GM12873 (cell line): ENCODE data around the gene USP25.

Experiments used
- CTCF ChIP-seq: IDR thresholded peaks from 2 replicates; pipeline ENCODE4 v1.5.1; 2012; ENCODE audit warnings: low read depth, mild to moderate bottlenecking, moderate library complexity, low read length, control low read depth; ENCODE audit not compliant: insufficient read depth; ENCODE audit errors: missing control alignments

Gene USP25

GRCh38 chr21:15848634-15849560 is 119.1 kb downstream of the USP25 start:
- no peak for TF ChIP-seq CTCF

- TF ChIP-seq CTCF, result no peak
Observed at GRCh38 chr21:15849927-15850326, 120.1 kb downstream of the USP25 start.

GRCh38 chr21:15850645-15851044 is 120.9 kb downstream of the USP25 start:
- TF ChIP-seq CTCF, result no peak

GRCh38 chr21:15852146-15852545 is 122.4 kb downstream of the USP25 start:
- no peak for TF ChIP-seq CTCF

- TF ChIP-seq CTCF, result no peak
Observed at GRCh38 chr21:15853126-15853525, 123.3 kb downstream of the USP25 start.

- TF ChIP-seq CTCF, result no peak
Observed at GRCh38 chr21:15856813-15857212, 127.0 kb downstream of the USP25 start.

- TF ChIP-seq CTCF, result no peak
Observed at GRCh38 chr21:15857740-15858139, 128.0 kb downstream of the USP25 start.
